Activated T-helper 9 cell treated with anti-CD3 and anti-CD28 coated beads, Interleukin-2, amount 50 U/mL, for 16 hours (primary cell): ENCODE results near the gene SNCB.
A peak's percentile ranks its signal among the peaks of the same experiment; 100 is the strongest.
"Not testable (repeated sequence)": the region's sequence is repeated elsewhere in the genome, so short reads cannot be mapped to it uniquely, and the experiment has no call there.

Experiments used
- DNase-seq: peaks from one replicate; pipeline ENCODE4 v3.0.0-alpha.2; 2020; ENCODE audit warnings: low read depth

SNCB gene

GRCh38 chr5:176597417-176598389 lies 32.6 kb downstream of the SNCB start:
- DNase-seq: no peak

DNA sequence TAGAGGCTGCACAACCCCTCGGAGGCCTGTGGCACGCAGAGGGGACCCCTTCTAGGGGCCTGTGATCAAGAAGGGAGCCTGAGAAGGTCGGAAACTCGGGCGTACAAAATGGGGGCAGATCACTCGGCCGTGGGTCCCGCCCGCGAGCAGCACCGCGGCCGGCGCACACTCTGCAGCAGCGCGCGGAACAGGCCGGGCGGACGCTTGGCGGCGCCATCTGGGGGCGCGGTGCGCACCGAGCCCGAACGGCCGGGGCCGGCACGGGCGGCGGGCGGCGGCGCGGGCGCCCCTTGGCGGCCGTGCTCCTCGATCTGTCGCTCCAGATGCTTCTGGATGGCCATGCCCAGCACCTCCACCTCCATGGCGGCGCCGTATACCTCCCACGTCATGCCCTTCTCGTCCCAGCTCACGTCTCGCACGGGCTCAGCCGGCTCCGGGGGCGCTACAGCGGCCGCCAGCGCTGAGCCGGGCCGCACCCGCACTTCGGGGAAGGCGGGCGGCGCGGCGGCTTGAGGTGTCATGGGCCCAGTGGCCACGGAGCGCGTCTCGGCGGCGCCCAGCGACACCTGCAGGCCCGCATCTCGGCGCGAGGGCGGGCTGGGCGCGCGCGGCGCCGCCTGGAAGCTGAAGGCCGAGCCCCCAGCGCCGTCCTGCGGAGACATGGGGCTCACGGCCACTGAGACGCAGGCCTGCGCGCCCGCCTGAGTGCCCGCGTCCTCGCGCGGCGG lies 33.5 kb downstream of the SNCB start:
- peak; percentile 53 for DNase-seq

- no peak for DNase-seq
Measured at GRCh38 chr5:176596069-176596644, 34.2 kb downstream of the SNCB start.

DNA sequence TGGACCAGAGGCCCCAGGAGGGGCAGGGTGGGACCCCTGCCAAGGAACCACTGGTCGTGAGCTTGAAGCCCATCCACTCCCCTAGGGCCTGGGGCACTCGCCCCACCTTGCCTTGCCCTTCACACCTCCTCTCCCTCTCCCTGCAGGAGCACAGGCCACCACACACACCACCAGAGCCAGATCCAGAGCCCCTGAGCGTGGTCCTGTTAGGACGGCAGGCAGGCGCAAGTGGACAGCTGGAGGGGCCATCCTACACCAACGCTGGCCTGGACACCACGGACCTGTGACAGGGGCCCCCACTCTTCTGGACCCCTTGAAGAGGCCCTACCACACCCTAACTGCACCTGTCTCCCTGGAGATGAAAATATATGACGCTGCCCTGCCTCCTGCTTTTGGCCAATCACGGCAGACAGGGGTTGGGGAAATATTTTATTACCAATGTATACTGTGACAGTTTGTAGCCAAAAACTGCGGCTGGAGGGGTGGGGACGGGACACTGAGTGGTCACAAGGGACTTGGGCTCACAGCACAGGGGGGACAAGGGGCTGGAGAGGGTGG lies 34.9 kb downstream of the SNCB start:
- no peak for DNase-seq

DNA sequence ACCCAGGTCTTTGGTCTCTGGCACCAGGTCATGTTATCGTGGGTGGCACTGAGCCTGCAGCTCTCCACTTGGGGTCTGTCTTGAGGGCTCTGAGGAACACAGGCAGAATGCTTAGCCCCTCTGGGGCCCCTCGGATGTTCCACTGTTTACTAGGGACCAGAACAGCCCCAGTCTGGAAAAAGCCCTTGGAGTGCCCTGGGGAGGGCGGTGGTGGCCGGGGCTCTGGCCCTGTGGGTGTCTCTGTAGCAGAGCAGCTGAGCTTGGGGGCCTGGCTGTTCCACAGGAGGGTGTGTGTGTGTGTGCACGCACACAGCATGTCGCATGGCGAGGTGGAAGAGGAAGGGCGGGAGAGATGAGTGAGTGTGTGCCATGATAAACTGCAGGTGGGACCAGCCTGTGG lies 35.8 kb downstream of the SNCB start:
- DNase-seq: no peak

DNA sequence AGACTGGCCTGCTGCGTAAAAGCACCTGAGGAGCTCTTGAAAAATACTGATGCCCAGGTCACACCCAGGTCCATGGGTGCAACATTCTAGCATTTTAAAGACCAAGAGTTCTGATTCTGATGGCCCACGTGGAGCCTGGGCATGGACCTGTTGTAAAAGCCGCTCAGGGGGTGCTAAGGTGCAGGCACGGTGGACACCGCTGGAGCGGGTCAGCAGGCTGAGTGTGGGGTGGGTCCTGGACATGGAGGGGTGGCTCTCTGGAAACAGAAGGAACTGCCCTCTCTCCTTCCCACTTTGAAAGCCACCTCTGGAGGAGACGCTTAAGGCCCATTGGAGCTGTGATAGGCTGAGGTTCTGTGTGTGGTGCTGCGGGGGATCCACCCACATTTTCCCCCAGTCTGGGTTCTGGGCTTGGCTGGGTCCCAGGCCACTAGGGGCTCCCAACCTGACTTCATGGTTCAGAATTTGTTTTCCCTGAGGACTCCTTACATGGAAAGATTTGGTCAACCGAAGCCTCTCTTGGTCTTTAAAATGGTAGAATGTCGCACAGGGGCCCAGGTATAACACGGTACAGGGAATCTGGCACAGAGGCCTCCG lies 37.0 kb downstream of the SNCB start:
- DNase-seq: no peak

- DNase-seq: no peak
Measured at GRCh38 chr5:176592573-176592972, 37.8 kb downstream of the SNCB start.

- not testable (repeated sequence) for DNase-seq
Measured at GRCh38 chr5:176591667-176592066, 38.7 kb downstream of the SNCB start.

GRCh38 chr5:176590035-176590717 lies 40.2 kb downstream of the SNCB start:
- DNase-seq: no peak

DNA sequence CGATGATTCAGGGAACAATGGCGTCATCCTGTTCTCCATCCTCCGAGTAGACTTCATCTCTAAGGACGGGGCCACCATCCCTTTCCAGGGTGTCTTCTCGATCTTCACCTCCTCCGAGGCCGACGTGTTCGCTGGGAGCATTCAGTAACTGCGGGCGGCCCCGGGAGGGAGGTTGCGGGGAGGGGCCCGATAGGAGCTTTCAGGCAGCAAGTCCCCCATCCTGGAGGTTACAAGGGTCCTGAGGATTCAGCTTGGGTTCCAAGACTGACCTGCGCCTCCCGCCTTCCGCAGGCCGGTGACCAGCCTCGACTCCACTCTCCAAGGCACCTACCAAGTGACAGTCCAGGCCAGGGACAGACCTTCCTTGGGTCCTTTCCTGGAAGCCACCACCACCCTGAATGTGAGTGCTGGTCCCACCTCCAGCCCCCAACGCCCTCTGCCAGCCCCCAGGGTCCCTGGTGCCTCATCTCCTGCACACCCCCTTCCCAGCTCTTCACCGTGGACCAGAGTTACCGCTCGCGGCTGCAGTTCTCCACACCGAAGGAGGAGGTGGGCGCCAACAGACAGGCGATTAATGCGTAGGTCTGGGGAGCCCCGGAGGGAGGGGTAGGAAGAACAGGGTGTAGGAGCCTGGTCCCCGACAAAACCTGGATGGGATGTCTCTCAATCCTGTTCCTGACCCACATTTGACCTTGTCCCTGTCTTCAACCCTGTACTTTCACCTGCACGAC lies 41.1 kb downstream of the SNCB start:
- no peak for DNase-seq

GRCh38 chr5:176588297-176588696 lies 42.0 kb downstream of the SNCB start:
- no peak for DNase-seq

DNA sequence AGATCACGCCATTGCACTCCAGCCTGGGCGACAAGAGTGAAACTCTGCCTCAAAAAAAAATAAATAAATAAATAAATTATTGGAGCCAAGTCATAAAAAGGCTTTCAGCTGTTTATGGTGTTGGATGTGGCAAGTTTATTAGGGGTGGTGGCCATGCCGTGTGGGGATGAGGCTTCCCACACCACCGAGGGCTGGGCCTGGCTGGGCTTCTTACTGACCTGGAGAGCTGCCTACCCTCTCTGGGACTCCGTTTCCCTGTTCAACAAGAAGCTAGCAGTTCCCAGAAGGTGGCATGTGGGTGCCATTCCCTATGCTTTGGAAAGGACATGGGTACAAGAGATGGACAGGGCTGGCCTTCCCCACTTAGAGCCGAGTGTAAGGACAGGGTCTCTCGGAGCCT lies 42.9 kb downstream of the SNCB start:
- no peak for DNase-seq

DNA sequence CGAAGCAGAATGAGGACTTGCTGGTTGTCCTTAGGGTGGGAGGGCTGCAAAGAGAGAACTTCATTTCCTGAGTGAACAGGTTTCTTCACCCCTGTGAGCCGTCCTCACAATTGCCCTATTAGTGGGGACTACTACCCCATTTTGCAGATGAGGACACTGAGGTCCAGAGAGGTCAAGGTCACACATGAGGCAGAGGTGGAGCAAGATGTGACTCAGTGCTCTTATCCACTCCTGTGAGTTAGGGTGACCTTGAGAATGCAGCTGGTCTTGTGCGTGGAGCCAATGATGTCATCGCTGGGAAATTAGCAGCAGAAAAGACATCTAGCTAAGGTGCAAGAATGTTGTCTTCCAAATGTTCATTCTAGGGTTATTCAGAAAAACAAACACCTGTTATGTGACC lies 47.3 kb downstream of the SNCB start:
- DNase-seq: no peak

DNA sequence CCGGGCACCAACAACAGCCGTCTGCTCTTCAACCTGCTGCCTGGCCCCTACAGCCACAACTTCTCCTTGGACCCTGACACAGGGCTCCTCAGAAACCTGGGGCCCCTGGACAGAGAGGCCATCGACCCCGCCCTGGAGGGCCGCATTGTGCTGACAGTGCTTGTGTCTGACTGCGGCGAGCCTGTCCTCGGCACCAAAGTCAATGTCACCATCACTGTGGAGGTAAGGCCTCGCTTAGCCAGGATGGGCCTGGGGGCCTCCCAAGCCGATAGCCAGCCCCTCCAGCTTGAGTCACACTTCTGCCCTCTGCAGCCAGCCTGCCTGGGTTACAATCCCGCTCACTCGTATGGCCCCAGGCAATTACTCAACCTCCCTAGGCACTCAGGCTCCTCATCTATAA lies 49.0 kb downstream of the SNCB start:
- no peak for DNase-seq

GRCh38 chr5:176579323-176579722 lies 51.0 kb downstream of the SNCB start:
- DNase-seq: no peak

DNA sequence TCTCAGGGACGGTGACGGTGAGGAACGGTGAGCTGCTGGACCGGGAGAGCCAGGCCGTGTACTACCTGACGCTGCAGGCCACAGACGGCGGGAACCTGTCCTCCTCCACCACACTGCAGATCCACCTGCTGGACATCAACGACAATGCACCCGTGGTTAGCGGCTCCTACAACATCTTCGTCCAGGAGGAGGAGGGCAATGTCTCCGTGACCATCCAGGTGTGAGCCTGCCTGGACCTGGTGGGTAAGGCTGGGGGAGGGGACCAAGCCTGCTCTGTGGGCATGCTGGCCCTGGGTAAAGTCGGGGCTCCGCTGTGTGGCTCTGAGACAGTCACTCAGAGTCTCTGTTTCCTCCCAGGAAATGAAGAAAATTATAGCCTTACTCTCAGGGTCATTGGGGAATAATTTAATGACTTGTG lies 51.9 kb downstream of the SNCB start:
- no peak for DNase-seq

- no peak for DNase-seq
Measured at GRCh38 chr5:176577312-176578176, 52.8 kb downstream of the SNCB start.

DNA sequence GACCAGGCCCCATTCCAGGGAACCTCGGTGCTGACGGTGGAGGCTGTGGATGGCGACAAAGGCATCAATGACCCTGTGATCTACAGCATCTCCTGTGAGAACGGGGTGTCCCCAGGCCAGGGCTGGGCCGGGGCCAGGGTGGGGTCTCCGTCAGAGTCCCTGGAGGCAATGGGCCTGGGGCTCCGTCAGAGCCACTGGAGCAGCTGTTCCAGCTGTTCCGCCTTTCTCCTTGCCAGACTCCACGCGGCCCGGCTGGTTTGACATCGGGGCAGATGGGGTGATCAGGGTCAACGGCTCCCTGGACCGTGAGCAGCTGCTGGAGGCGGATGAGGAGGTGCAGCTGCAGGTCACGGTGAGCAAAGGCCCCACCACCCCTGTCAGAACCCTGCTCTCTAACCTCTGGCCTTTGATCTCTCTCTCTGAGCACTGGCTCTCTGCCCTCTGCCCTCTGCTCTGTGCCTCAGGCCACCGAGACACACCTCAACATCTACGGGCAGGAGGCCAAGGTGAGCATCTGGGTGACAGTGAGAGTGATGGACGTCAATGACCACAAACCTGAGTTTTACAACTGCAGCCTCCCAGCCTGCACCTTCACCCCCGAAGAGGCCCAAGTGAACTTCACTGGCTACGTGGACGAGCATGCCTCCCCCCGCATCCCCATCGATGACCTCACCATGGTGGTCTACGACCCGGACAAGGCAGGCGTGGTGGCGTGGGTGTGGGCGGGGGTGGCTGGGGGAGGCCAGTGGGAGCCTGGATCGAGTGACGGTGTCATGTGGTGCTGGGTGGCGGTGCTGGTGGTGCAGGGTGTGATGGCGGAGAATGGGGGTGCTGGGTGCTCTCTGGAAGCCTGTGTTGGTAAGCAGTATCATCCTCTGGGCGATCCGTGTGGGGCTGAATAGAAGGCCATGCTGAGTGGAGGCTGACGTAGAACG lies 54.6 kb downstream of the SNCB start:
- no peak for DNase-seq

DNA sequence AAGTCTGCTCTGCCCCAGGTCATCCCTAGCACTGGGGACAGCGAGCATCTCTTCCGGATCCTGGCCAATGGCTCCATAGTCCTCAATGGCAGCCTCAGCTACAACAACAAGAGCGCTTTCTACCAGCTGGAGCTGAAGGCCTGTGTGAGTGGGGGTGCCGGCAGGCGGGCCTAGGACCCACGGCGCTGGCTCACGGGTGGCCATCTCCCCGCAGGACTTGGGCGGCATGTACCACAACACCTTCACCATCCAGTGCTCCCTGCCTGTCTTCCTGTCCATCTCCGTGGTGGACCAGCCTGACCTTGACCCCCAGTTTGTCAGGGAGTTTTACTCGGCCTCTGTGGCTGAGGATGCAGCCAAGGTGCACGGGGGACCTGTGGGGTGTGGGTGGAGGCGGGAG lies 55.3 kb downstream of the SNCB start:
- DNase-seq: no peak
